HepG2 (cell line): ENCODE results near the gene CFL1. TPM values are rescaled to one million over a fixed set of nuclear protein-coding genes. Genes with fewer than 3 reads are reported as not detected.

Source experiments
- ARID3A ChIP-seq: IDR thresholded peaks from 2 replicates; pipeline ENCODE4 v1.6.1; 2012; ENCODE audit warnings: low read depth, low read length, improper control_type of control experiment
- CERS6 ChIP-seq: sonication (generic); formaldehyde crosslinking; IDR thresholded peaks from 2 replicates; pipeline ENCODE4 v1.5.0; 2020; ENCODE audit warnings: missing genetic modification reagents
- DDIT3 ChIP-seq: sonication (generic); formaldehyde crosslinking; IDR thresholded peaks from 2 replicates; pipeline ENCODE4 v1.4.0; 2020; ENCODE audit warnings: mild to moderate bottlenecking, missing genetic modification reagents
- GPBP1L1 ChIP-seq: sonication (generic); formaldehyde crosslinking; IDR thresholded peaks from 2 replicates; pipeline ENCODE4 v1.5.0; 2020; ENCODE audit warnings: mild to moderate bottlenecking, missing genetic modification reagents
- HINFP ChIP-seq: sonication (generic); formaldehyde crosslinking; IDR thresholded peaks from 2 replicates; pipeline ENCODE4 v1.4.0; 2020; ENCODE audit warnings: low read depth, mild to moderate bottlenecking, missing genetic modification reagents
- NFYB ChIP-seq: sonication (generic); formaldehyde crosslinking; IDR thresholded peaks from 2 replicates; pipeline ENCODE4 v1.4.0; 2020; ENCODE audit warnings: missing genetic modification reagents
- NR2F2 ChIP-seq: IDR thresholded peaks from 2 replicates; pipeline ENCODE4 v1.6.1; 2012; ENCODE audit warnings: low read depth, inconsistent platforms, borderline replicate concordance
- RCOR2 ChIP-seq: IDR thresholded peaks from 2 replicates; pipeline ENCODE4 v1.6.1; 2016; ENCODE audit warnings: missing biosample characterization, missing genetic modification reagents
- SAP130 ChIP-seq: IDR thresholded peaks from 2 replicates; pipeline ENCODE4 v1.6.1; 2016; ENCODE audit warnings: low read depth
- SKIL ChIP-seq: sonication (generic); formaldehyde crosslinking; IDR thresholded peaks from 2 replicates; pipeline ENCODE4 v1.8.0; 2022; ENCODE audit warnings: missing genetic modification reagents, mild to moderate bottlenecking, moderate library complexity, borderline replicate concordance
- TERF1 ChIP-seq: sonication (generic); formaldehyde crosslinking; IDR thresholded peaks from 2 replicates; pipeline ENCODE4 v1.8.0; 2022; ENCODE audit warnings: mild to moderate bottlenecking, missing genetic modification reagents, moderate library complexity
- ZFP36 ChIP-seq: fragments of 150-350 bp; IDR thresholded peaks from 2 replicates; pipeline ENCODE4 v1.6.1; 2018; ENCODE audit warnings: borderline replicate concordance, low read length, low read depth; ENCODE audit not compliant: partially characterized antibody
- ZNF180 ChIP-seq: sonication (generic); formaldehyde crosslinking; IDR thresholded peaks from 2 replicates; pipeline ENCODE4 v1.4.0; 2020; ENCODE audit warnings: low read depth, missing genetic modification reagents, borderline replicate concordance
- ZNF253 ChIP-seq: sonication (generic); formaldehyde crosslinking; IDR thresholded peaks from 2 replicates; pipeline ENCODE4 v1.8.0; 2022; ENCODE audit warnings: mild to moderate bottlenecking, missing genetic modification reagents, borderline replicate concordance
- ZNF660 ChIP-seq: sonication (generic); formaldehyde crosslinking; IDR thresholded peaks from 2 replicates; pipeline ENCODE4 v1.5.1; 2020; ENCODE audit warnings: mild to moderate bottlenecking, low read depth, missing genetic modification reagents, borderline replicate concordance
- ZNF781 ChIP-seq: sonication (generic); formaldehyde crosslinking; IDR thresholded peaks from 2 replicates; pipeline ENCODE4 v1.5.1; 2020; ENCODE audit warnings: borderline replicate concordance, mild to moderate bottlenecking, missing genetic modification reagents; ENCODE audit errors: not compliant biosample characterization
- polyA plus RNA-seq, 8 experiments: library from polyadenylated mRNA; depleted of rRNA in 3 of 8; stranded (reverse) in 7 of 8; unstranded in 1 of 8; fragments of >200 nt; fragmentation: Illumina TruSeq in 4 of 8; extraction: Trizol in 4 of 8; gene quantifications; 2 replicates each; pipeline versions ENCODE4 v1.2.1 to v1.2.3, GENCODE V29; 2011 to 2016; ENCODE audit warnings: low read depth in 4 of 8, missing spikeins in 1 of 8, mixed read lengths in 1 of 8; ENCODE audit not compliant: insufficient read depth in 1 of 8
- total RNA-seq, 5 experiments: library from RNA; depleted of rRNA; stranded (reverse); fragments of >200 nt; fragmentation: Illumina TruSeq; extraction: Trizol; gene quantifications; 2 replicates each; pipeline ENCODE4 v1.2.3, GENCODE V29; 2016; ENCODE audit warnings: low read depth in 1 of 5

CFL1 gene
- total and polyA plus RNA-seq, 2 of the 13 experiments (the other 11 are each of a cell fraction or from before 2014, with no cell fraction given), result 379 to 383 TPM

- TF ChIP-seq ZNF781 (CRISPR knock-in tag), result no peak
- no peak for TF ChIP-seq ZFP36
- peak; percentile 87 for TF ChIP-seq SAP130 (CRISPR knock-in tag)
- no peak for TF ChIP-seq HINFP (CRISPR knock-in tag)
- TF ChIP-seq ZNF253 (CRISPR knock-in tag), result no peak
- TF ChIP-seq GPBP1L1 (CRISPR knock-in tag), result no peak
- TF ChIP-seq RCOR2 (CRISPR knock-in tag), result no peak
- no peak for TF ChIP-seq TERF1 (CRISPR knock-in tag)
- no peak for TF ChIP-seq DDIT3 (CRISPR knock-in tag)
- TF ChIP-seq ZNF180 (CRISPR knock-in tag), result no peak
- peak; percentile 69 for TF ChIP-seq NFYB (CRISPR knock-in tag)
- TF ChIP-seq ZNF660, result no peak
- TF ChIP-seq NR2F2, result no peak; the same call in 1 of the 2 replicates
- TF ChIP-seq SKIL (CRISPR knock-in tag), result no peak
- peak; percentile 89; the same call in 1 of the 2 replicates for TF ChIP-seq CERS6 (CRISPR knock-in tag)
- TF ChIP-seq ARID3A, result 0 out of 2 replicates have a peak, but pooled peaks have one; percentile 14
Measured at GRCh38 chr11:65890324-65891218, 32.6 kb upstream of the CFL1 start, which contains the start of gene CCDC85B (continued).
